GM12878 (cell line): Measurements from ENCODE around the gene SEC11C. TPM values are rescaled to one million over a fixed set of nuclear protein-coding genes. Genes with fewer than 3 reads are reported as not detected.

Source experiments
- ATAC-seq: fragments of 200-7000 bp; cut with Tn5 transposase; 3 replicates; pipeline ENCODE4 v1.9.1; 2020; ENCODE audit warnings: mild to moderate bottlenecking, moderate library complexity
- BruUV-seq: library from RNA; stranded (reverse); fragments of 400-500 nt; replicated peaks from 2 replicates; lab custom pipeline; 2021; lab: Mats Ljungman, UMichigan
- CTCF ChIA-PET: fragments of 300-600 bp; sonication (Branson Sonifier 250); formaldehyde crosslinking; extraction: SDS; loops from one replicate; lab custom pipeline; 2021; ENCODE audit warnings: inconsistent platforms; lab: Yijun Ruan, JAX
- POLR2A ChIA-PET: fragments of 350-600 bp; formaldehyde crosslinking; extraction: SDS; loops from one replicate; lab custom pipeline; 2021; ENCODE audit warnings: inconsistent platforms; lab: Charles Lee
- RAD21 ChIA-PET: fragments of 300-600 bp; sonication (Branson Sonifier 250); formaldehyde crosslinking; loops from one replicate; lab custom pipeline; 2023; ENCODE audit warnings: antibody characterized with exemption; ENCODE audit not compliant: unreplicated experiment; lab: Charles Lee
- SMC1A ChIA-PET: fragments of 300-600 bp; sonication (Branson Sonifier 250); formaldehyde crosslinking; loops from one replicate; lab custom pipeline; 2023; ENCODE audit not compliant: unreplicated experiment, uncharacterized antibody; lab: Charles Lee
- DNase-seq: peaks from one replicate; pipeline ENCODE4 v3.0.0-alpha.2; 2011; ENCODE audit warnings: low read depth, low spot score
- FAIRE-seq: peaks from 3 replicates; lab custom pipeline; 2011; peaks lifted over from hg19 to GRCh38; lab: Jason Lieb, UNC
- H2AFZ ChIP-seq: 2 replicates; pipeline ENCODE4 v1.6.0; 2011; ENCODE audit warnings: low read depth, low read length, control low read depth; ENCODE audit not compliant: control insufficient read depth
- H3K27ac ChIP-seq: 2 replicates; pipeline ENCODE4 v1.5.1; 2011; ENCODE audit warnings: control low read depth; ENCODE audit not compliant: control insufficient read depth, insufficient read depth
- H3K27me3 ChIP-seq, 2 experiments: replicated peaks in 1 of 2; 2 replicates each; pipeline versions ENCODE4 v1.6.0 to v1.6.1; 2011; ENCODE audit warnings: low read length in 1 of 2; ENCODE audit not compliant: control insufficient read depth in 2 of 2, insufficient read depth in 2 of 2
- H3K36me3 ChIP-seq, 2 experiments: 2 replicates each; pipeline ENCODE4 v1.5.1; 2011; ENCODE audit warnings: low read length in 1 of 2; ENCODE audit not compliant: control insufficient read depth in 2 of 2, insufficient read depth in 2 of 2
- H3K4me1 ChIP-seq: 2 replicates; pipeline ENCODE4 v1.6.1; 2011; ENCODE audit warnings: mild to moderate bottlenecking, low read length, moderate library complexity, mixed read lengths; ENCODE audit not compliant: control insufficient read depth, insufficient read depth
- H3K4me2 ChIP-seq: 2 replicates; pipeline ENCODE4 v1.6.0; 2011; ENCODE audit warnings: control low read depth; ENCODE audit not compliant: control insufficient read depth, insufficient read depth
- H3K4me3 ChIP-seq: fragments of 200-600 bp; sonication (generic); 2 replicates; pipeline ENCODE4 v1.5.1; 2016
- H3K79me2 ChIP-seq: 2 replicates; pipeline ENCODE4 v1.6.0; 2011; ENCODE audit warnings: low read length; ENCODE audit not compliant: control insufficient read depth, insufficient read depth
- H3K9ac ChIP-seq: 2 replicates; pipeline ENCODE4 v1.8.0; 2011; ENCODE audit warnings: low read length, control low read depth, mixed read lengths; ENCODE audit not compliant: control insufficient read depth, insufficient read depth
- H3K9me3 ChIP-seq: replicated peaks from 3 replicates; pipeline ENCODE4 v1.5.1; 2011; ENCODE audit warnings: mild to moderate bottlenecking, low read length; ENCODE audit not compliant: control insufficient read depth, insufficient read depth
- H4K20me1 ChIP-seq: 2 replicates; pipeline ENCODE4 v1.6.0; 2011; ENCODE audit not compliant: control insufficient read depth, insufficient read depth
- EP300 ChIP-seq, 2 experiments: fragments of 150-350 bp in 1 of 2; IDR thresholded peaks; 2 replicates each; pipeline ENCODE4 v1.6.1; 2011 to 2012; ENCODE audit warnings: low read depth in 2 of 2, low read length in 2 of 2, borderline replicate concordance in 1 of 2, improper control_type of control experiment in 1 of 2, inconsistent platforms in 1 of 2; ENCODE audit not compliant: control insufficient read depth in 1 of 2
- HDAC2 ChIP-seq: fragments of 200-600 bp; sonication (generic); IDR thresholded peaks from 2 replicates; pipeline ENCODE4 v1.6.1; 2017
- HDAC6 ChIP-seq: fragments of 200-600 bp; sonication (generic); IDR thresholded peaks from one replicate; pipeline ENCODE4 v1.8.0; 2017; ENCODE audit warnings: antibody characterized with exemption; ENCODE audit not compliant: unreplicated experiment
- IRF4 ChIP-seq: IDR thresholded peaks from 2 replicates; pipeline ENCODE4 v1.6.1; 2011; ENCODE audit warnings: low read depth, low read length
- MTA2 ChIP-seq: fragments of 450-650 bp; IDR thresholded peaks from 2 replicates; pipeline ENCODE4 v1.6.1; 2016; ENCODE audit warnings: low read depth, mild to moderate bottlenecking, moderate library complexity
- MYB ChIP-seq: fragments of 150-350 bp; IDR thresholded peaks from 2 replicates; pipeline ENCODE4 v1.6.1; 2014; ENCODE audit warnings: mild to moderate bottlenecking, low read depth, low read length, borderline replicate concordance
- PML ChIP-seq: IDR thresholded peaks from 2 replicates; pipeline ENCODE4 v1.6.1; 2012; ENCODE audit warnings: low read length, inconsistent platforms
- POLR2A ChIP-seq: IDR thresholded peaks from 2 replicates; pipeline ENCODE4 v1.6.1; 2011; ENCODE audit warnings: low read depth, mild to moderate bottlenecking, low read length
- RCOR1 ChIP-seq: conservative IDR thresholded peaks from 2 replicates; pipeline ENCODE4 v1.6.1; 2012; ENCODE audit warnings: low read depth, low read length, improper control_type of control experiment
- RELA ChIP-seq: fragments of 450-650 bp; IDR thresholded peaks from 2 replicates; pipeline ENCODE4 v1.8.0; 2014; ENCODE audit warnings: borderline replicate concordance; ENCODE audit not compliant: partially characterized antibody
- SMC3 ChIP-seq: IDR thresholded peaks from 2 replicates; pipeline ENCODE4 v1.6.1; 2011; ENCODE audit warnings: low read length, improper control_type of control experiment, borderline replicate concordance
- SREBF1 ChIP-seq: IDR thresholded peaks from 2 replicates; pipeline ENCODE4 v1.6.1; 2012; ENCODE audit warnings: mild to moderate bottlenecking, low read length
- TARDBP ChIP-seq: IDR thresholded peaks from 2 replicates; pipeline ENCODE4 v1.6.1; 2016; ENCODE audit warnings: borderline replicate concordance
- ZNF274 ChIP-seq: IDR thresholded peaks from one replicate; pipeline ENCODE4 v1.8.0; 2011; ENCODE audit not compliant: insufficient read length, insufficient read depth
- WGBS: methylation state at CpG from one replicate; pipeline ENCODE4 v1.1.6; 2016; ENCODE audit warnings: low lambda C conversion rate; ENCODE audit not compliant: insufficient replicate concordance, insufficient coverage; ENCODE audit errors: missing lambda C conversion rate; 5-methylcytosine and 5-hydroxymethylcytosine counted together
- in situ Hi-C: fragments of 300-500 bp; cut with MboI; formaldehyde crosslinking; loops from 9 replicates; pipeline ENCODE4 v1.14.3; 2018; ENCODE audit warnings: mixed read lengths
- intact Hi-C: fragments of 100-400 bp; cut with micrococcal nuclease; formaldehyde crosslinking; loops from one replicate; pipeline ENCODE4 v1.14.2; 2022; ENCODE audit not compliant: unreplicated experiment
- polyA plus RNA-seq, 11 experiments: library from polyadenylated mRNA; depleted of rRNA in 4 of 11; unstranded in 6 of 11; stranded (reverse) in 5 of 11; fragments of >200 nt; fragmentation: Nextera tagmentation in 4 of 11; fragmentation: Illumina TruSeq in 1 of 11; extraction: Ambion mirVana in 4 of 11; extraction: Trizol in 1 of 11; gene quantifications; 1 replicate in 1 of 11; 2 replicates in 10 of 11; pipeline versions ENCODE4 v1.2.1 to v1.2.3, GENCODE V29; 2011 to 2016; ENCODE audit warnings: inconsistent platforms in 2 of 11, missing spikeins in 2 of 11, low read depth in 1 of 11
- total RNA-seq, 4 experiments: library from RNA; depleted of rRNA in 3 of 4; stranded (reverse); fragments of >200 nt in 3 of 4; fragmentation: Illumina TruSeq in 1 of 4; extraction: Trizol in 1 of 4; gene quantifications; 2 replicates each; pipeline versions ENCODE4 v1.2.1 to v1.2.3, GENCODE V29; 2013 to 2021
- TF ChIP-seq, protein P1 (sequence below): IDR thresholded peaks from 2 replicates; pipeline ENCODE4 v1.6.1; 2012; ENCODE audit warnings: low read depth, low read length, improper control_type of control experiment
- TF ChIP-seq, protein P2 (sequence below): IDR thresholded peaks from 2 replicates; pipeline ENCODE4 v1.6.1; 2012; ENCODE audit warnings: improper control_type of control experiment, low read depth, low read length; ENCODE audit not compliant: insufficient replicate concordance
- TF ChIP-seq, protein P3 (sequence below): IDR thresholded peaks from 2 replicates; pipeline ENCODE4 v1.6.1; 2011; ENCODE audit warnings: borderline replicate concordance, low read depth, mild to moderate bottlenecking, moderate library complexity, low read length; ENCODE audit not compliant: insufficient read depth, poor library complexity, severe bottlenecking

Gene SEC11C
- total and polyA plus RNA-seq, 10 of the 15 experiments (the other 5 are each of a cell fraction or from before 2014, with no cell fraction given) = 124 to 649 (median 211) TPM

DNA sequence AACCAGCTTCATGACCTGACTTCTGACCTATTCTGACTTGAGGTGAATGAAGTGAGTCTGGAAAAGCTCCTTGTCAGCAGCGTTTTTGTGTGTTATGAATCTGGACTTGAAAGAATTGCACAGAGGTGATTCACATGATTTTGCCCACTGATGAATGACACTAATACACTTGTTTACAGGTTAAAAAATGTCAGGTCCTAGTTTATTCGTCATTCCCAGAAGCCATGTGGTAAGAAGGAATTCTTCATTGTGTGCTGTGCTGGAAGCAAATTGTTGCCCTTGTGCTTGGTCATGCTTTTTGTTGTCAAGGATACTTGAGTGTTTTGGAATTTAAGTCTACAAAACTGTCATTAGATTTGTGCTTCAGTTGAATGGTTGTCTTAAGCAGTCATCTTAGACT is 15.5 kb downstream of the SEC11C start:
- no peaks in the 10 kb centered on the region for H4K20me1 ChIP-seq
- intact Hi-C loops = no loop called here
- BruUV-seq = no TSS peak
- DNase-seq = no peak
- FAIRE-seq = no peak
- no peaks in the 10 kb centered on the region for H3K9me3 ChIP-seq
- 100% methylated on average over 2 of the region's 2 CpGs for WGBS
- TF ChIP-seq HDAC6 (no peak), MYB (no peak), SMC3 (no peak), RCOR1 (no peak), IRF4 (no peak), EP300 (IDR thresholded peaks at IDR 0.05; ENCODE audit: borderline replicate concordance in 1 of 2, control insufficient read depth in 1 of 2, low read depth in 2 of 2, low read length in 2 of 2) (no peak), SREBF1 (no peak), ZNF274 (no peak), POLR2A (no peak), TARDBP (no peak), RELA (no peak), HDAC2 (no peak), MTA2 (no peak), PML (no peak)
- TF ChIP-seq, protein P1, sequence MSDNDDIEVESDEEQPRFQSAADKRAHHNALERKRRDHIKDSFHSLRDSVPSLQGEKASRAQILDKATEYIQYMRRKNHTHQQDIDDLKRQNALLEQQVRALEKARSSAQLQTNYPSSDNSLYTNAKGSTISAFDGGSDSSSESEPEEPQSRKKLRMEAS = no peak
- TF ChIP-seq, protein P2, sequence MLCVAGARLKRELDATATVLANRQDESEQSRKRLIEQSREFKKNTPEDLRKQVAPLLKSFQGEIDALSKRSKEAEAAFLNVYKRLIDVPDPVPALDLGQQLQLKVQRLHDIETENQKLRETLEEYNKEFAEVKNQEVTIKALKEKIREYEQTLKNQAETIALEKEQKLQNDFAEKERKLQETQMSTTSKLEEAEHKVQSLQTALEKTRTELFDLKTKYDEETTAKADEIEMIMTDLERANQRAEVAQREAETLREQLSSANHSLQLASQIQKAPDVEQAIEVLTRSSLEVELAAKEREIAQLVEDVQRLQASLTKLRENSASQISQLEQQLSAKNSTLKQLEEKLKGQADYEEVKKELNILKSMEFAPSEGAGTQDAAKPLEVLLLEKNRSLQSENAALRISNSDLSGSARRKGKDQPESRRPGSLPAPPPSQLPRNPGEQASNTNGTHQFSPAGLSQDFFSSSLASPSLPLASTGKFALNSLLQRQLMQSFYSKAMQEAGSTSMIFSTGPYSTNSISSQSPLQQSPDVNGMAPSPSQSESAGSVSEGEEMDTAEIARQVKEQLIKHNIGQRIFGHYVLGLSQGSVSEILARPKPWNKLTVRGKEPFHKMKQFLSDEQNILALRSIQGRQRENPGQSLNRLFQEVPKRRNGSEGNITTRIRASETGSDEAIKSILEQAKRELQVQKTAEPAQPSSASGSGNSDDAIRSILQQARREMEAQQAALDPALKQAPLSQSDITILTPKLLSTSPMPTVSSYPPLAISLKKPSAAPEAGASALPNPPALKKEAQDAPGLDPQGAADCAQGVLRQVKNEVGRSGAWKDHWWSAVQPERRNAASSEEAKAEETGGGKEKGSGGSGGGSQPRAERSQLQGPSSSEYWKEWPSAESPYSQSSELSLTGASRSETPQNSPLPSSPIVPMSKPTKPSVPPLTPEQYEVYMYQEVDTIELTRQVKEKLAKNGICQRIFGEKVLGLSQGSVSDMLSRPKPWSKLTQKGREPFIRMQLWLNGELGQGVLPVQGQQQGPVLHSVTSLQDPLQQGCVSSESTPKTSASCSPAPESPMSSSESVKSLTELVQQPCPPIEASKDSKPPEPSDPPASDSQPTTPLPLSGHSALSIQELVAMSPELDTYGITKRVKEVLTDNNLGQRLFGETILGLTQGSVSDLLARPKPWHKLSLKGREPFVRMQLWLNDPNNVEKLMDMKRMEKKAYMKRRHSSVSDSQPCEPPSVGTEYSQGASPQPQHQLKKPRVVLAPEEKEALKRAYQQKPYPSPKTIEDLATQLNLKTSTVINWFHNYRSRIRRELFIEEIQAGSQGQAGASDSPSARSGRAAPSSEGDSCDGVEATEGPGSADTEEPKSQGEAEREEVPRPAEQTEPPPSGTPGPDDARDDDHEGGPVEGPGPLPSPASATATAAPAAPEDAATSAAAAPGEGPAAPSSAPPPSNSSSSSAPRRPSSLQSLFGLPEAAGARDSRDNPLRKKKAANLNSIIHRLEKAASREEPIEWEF = no peak
- TF ChIP-seq, protein P3, sequence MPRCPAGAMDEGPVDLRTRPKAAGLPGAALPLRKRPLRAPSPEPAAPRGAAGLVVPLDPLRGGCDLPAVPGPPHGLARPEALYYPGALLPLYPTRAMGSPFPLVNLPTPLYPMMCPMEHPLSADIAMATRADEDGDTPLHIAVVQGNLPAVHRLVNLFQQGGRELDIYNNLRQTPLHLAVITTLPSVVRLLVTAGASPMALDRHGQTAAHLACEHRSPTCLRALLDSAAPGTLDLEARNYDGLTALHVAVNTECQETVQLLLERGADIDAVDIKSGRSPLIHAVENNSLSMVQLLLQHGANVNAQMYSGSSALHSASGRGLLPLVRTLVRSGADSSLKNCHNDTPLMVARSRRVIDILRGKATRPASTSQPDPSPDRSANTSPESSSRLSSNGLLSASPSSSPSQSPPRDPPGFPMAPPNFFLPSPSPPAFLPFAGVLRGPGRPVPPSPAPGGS = no peak
- no peak overlapping the region for H3K4me3 ChIP-seq
- no peak overlapping the region for H3K4me2 ChIP-seq
- CTCF ChIA-PET = no interaction called here
- H3K4me1 ChIP-seq = no peaks in the 10 kb centered on the region
- RAD21 ChIA-PET = no interaction called here
- SMC1A ChIA-PET = no interaction called here
- peaks cover 3 to 51% of the 10 kb centered on the region in 2 experiments for H3K36me3 ChIP-seq
- H3K27me3 ChIP-seq = no peaks in the 10 kb centered on the region
- POLR2A ChIA-PET = no interaction called here
- no peaks in the 10 kb centered on the region for H3K79me2 ChIP-seq
- no peak overlapping the region for H2AFZ ChIP-seq
- H3K27ac ChIP-seq = no peak overlapping the region
- no peak overlapping the region for H3K9ac ChIP-seq
- ATAC-seq = no peak
- in situ Hi-C loops = no loop called here
